Loucy (cell line): ENCODE results near the gene BACE2.

Experiments used
- EZH2phosphoT487 ChIP-seq: fragments of 200-600 bp; IDR thresholded peaks from 2 replicates; pipeline ENCODE4 v1.6.1; 2018; ENCODE audit warnings: antibody characterized with exemption, mild to moderate bottlenecking, moderate library complexity, borderline replicate concordance
- TF ChIP-seq, protein P1 (sequence below): fragments of 200-600 bp; sonication (generic); conservative IDR thresholded peaks from 2 replicates; pipeline ENCODE4 v1.5.1; 2014; ENCODE audit warnings: mild to moderate bottlenecking, antibody characterized with exemption, low read length

GRCh38 chr21:41322496-41323382, 154.8 kb downstream of the BACE2 start:
- TF ChIP-seq, protein P1, sequence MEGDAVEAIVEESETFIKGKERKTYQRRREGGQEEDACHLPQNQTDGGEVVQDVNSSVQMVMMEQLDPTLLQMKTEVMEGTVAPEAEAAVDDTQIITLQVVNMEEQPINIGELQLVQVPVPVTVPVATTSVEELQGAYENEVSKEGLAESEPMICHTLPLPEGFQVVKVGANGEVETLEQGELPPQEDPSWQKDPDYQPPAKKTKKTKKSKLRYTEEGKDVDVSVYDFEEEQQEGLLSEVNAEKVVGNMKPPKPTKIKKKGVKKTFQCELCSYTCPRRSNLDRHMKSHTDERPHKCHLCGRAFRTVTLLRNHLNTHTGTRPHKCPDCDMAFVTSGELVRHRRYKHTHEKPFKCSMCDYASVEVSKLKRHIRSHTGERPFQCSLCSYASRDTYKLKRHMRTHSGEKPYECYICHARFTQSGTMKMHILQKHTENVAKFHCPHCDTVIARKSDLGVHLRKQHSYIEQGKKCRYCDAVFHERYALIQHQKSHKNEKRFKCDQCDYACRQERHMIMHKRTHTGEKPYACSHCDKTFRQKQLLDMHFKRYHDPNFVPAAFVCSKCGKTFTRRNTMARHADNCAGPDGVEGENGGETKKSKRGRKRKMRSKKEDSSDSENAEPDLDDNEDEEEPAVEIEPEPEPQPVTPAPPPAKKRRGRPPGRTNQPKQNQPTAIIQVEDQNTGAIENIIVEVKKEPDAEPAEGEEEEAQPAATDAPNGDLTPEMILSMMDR = no peak
- TF ChIP-seq EZH2phosphoT487 = no peak
